K562 (cell line): Measurements from ENCODE around the gene MAD2L1.

Experiments
- CC2D1A ChIP-seq: fragments of 450-650 bp; IDR thresholded peaks from 2 replicates; pipeline ENCODE4 v1.6.1; 2017; ENCODE audit warnings: mild to moderate bottlenecking
- CTCF ChIP-seq, 3 experiments: IDR thresholded peaks in 2 of 3; conservative IDR thresholded peaks in 1 of 3; 2 replicates each; pipeline ENCODE4 v1.5.1; 2011 to 2012; ENCODE audit warnings: low read length in 3 of 3, mild to moderate bottlenecking in 3 of 3, control low read depth in 2 of 3, improper control_type of control experiment in 1 of 3, inconsistent platforms in 1 of 3, low read depth in 1 of 3, mixed read lengths in 1 of 3, moderate library complexity in 1 of 3; ENCODE audit not compliant: insufficient read depth in 2 of 3
- FOXK1 ChIP-seq: sonication (generic); formaldehyde crosslinking; IDR thresholded peaks from 2 replicates; pipeline ENCODE4 v1.8.0; 2022; ENCODE audit warnings: missing genetic modification reagents, mild to moderate bottlenecking, borderline replicate concordance
- POLR2AphosphoS5 ChIP-seq: IDR thresholded peaks from 2 replicates; pipeline ENCODE4 v1.6.1; 2011; ENCODE audit warnings: mild to moderate bottlenecking, low read depth, low read length, moderate library complexity; ENCODE audit not compliant: control insufficient read depth, insufficient read depth
- SMC3 ChIP-seq: conservative IDR thresholded peaks from 2 replicates; pipeline ENCODE4 v1.6.1; 2011; ENCODE audit warnings: low read depth, low read length, improper control_type of control experiment; ENCODE audit not compliant: insufficient read depth
- SP2 ChIP-seq: IDR thresholded peaks from 2 replicates; pipeline ENCODE4 v1.6.1; 2011; ENCODE audit warnings: mild to moderate bottlenecking, low read depth, low read length, moderate library complexity; ENCODE audit not compliant: poor library complexity, severe bottlenecking; ENCODE audit errors: extremely low read depth
- ZNF668 ChIP-seq: fragments of 250-450 bp; sonication (Bioruptor Pico); IDR thresholded peaks from 2 replicates; pipeline ENCODE4 v1.8.0; 2022; ENCODE audit warnings: mild to moderate bottlenecking, inconsistent platforms
- ZNF707 ChIP-seq: fragments of 250-450 bp; sonication (Bioruptor Pico); conservative IDR thresholded peaks from 2 replicates; pipeline ENCODE4 v1.8.0; 2022; ENCODE audit warnings: inconsistent platforms, mild to moderate bottlenecking, moderate library complexity
- ZZZ3 ChIP-seq: fragments of 450-650 bp; IDR thresholded peaks from 2 replicates; pipeline ENCODE4 v1.6.1; 2016; ENCODE audit warnings: antibody characterized with exemption, mild to moderate bottlenecking, moderate library complexity

- TF ChIP-seq CTCF (IDR thresholded peaks at IDR 0.05 in 2 of 3, conservative IDR thresholded peaks at IDR 0.05 in 1 of 3; ENCODE audit: insufficient read depth in 2 of 3, low read depth in 1 of 3, low read length in 3 of 3) (no peak), SP2 (no peak), ZZZ3 (no peak), CC2D1A (no peak), FOXK1 (CRISPR knock-in tag) (no peak), ZNF668 (CRISPR knock-in tag) (no peak), SMC3 (no peak), POLR2AphosphoS5 (no peak), ZNF707 (CRISPR knock-in tag) (no peak)
These were observed 3.9 kb downstream of the MAD2L1 start for GRCh38 chr4:120062663-120063195.
